HG03139 (cell line): ENCODE results near the gene CIB2.

ENCODE experiments used
- ATAC-seq: cut with Tn5 transposase; IDR thresholded peaks from one replicate; pipeline ENCODE4 v1.9.1; 2021; ENCODE audit not compliant: unreplicated experiment

CIB2 gene

GRCh38 chr15:78087951-78088772 lies 43.1 kb downstream of the CIB2 start:
- peak; percentile 54 for ATAC-seq

DNA sequence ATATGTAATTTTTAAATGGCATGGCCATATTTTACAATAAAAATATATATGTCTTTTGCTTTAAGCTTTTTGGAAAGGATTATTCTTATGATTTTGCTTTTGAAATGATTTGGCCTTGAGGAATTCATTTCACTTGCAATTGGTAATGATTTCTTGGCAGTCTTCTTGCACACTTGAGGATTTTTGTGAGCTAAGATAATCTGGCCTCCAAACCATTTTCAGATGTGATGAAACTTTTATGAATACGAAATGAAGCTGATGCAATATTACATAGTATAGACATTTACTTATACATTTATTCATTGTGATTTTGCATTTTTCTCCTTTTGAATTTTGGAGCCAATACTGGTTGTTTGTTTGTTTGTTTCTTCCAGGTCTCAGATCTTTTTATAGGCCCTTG lies 45.3 kb downstream of the CIB2 start:
- no peak for ATAC-seq

- no peak for ATAC-seq
Measured at GRCh38 chr15:78084449-78084750, 46.8 kb downstream of the CIB2 start.

DNA sequence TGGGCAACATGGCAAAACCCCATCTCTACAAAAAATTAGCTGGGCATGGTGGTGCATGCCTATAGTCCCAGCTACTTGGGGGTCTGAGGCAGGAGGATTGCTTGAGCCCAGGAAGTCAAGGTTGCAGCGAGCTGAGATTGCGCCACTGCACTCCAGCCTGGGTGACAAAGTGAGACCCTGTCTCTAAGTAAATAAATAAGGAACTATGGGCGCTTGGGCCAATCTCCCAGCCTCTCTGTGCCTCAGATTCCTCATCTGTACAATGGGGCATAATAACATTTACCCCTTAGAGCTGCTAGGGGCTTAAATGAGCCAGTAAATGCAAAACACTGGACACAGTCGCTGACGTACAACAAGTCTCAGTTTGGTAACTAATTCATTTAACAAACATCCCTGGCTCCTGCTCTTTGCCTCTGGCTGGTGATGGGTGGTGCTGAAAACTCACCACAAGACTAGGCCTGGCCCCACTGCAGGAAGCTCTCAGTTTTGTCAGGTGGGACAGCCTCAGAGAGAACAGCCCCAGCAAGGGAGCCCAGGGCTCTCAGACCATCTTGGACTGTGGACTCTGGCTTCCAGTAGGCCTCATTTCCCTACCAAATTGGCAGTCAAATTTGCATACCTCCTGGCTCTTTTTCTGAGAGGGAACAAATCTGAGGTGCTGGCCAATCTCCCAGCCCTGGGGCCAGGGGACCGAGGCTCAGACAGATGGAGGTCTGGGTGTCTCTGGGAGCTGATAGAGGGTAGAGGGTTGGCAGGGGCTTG lies 47.4 kb downstream of the CIB2 start:
- ATAC-seq = no peak

DNA sequence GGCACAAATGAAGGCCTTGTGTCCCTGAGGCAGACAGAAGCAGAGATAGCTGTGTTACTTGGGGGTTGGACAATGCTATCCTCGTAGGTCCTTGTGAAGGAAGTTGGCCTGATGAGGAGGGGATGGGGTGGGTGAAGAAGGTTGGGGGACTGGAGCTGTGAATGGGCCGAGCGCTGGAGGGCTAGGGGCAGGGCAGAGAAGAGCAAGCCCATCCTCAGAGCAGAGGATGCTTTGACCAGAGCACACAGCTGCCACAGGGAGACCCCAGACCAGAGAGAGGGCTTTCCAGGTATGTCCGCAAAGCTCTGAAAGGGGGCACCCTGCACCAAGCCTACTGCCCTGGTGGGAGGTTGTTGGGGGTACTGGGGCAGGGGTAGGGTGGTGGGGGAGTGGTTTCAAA lies 48.1 kb downstream of the CIB2 start:
- ATAC-seq = no peak

DNA sequence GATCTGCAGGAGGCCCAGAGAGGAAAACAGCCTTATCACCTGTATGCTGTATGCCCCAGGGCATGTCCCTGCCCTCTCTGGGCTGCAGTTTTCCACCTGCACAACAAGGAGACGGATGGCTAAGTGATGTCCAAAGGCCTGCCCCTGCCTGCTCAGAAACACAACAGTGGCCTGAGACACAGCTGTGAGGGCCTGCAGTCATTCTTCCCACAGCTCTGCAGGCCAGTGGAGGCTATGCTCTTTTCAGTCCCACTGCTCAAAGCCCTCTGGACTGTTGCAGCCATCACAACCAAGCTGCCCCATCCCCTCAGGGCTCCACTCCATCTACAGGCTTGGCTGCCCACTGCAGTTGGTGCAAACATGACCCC lies 48.5 kb downstream of the CIB2 start:
- no peak for ATAC-seq

- ATAC-seq = no peak
Measured at GRCh38 chr15:78082106-78082742, 49.0 kb downstream of the CIB2 start.

GRCh38 chr15:78080088-78080460 lies 51.2 kb downstream of the CIB2 start:
- ATAC-seq = no peak

DNA sequence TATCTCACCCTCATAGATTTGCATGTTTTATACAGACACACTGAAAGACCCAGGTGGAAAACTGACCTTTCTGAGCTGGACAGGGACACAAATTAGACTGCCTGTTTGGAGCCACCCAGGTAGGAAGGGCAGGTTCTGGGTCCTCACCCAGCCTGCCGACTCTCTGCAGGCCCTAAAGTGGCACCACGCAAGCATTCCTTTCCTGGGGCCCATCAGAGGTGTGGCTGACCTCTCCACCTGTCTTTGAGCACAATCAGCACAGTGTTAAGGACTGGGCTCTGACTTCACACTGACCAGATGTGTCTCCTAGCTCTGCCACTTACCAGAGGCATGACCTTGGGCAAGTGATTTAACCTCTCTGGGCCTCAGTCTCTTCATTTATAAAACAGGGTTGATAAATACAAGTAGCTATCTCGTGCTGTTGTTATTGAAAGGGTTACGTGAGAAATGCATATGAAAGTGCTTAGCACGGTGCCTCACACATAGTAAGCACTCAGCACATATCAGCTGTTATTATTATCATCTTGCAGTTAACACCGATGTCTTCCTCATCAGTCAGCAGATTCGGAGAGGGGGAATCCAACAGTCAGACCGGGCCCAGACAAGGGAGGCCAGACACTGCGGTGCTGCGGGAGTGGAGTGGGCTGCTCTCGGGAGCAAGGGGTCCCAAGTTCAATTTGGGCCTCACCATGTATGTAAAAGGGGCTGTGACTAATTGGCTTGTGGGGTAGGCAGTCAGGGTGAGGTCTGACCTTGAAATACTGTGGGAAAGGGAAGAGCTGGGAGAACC lies 51.8 kb downstream of the CIB2 start:
- no peak for ATAC-seq

GRCh38 chr15:78077871-78078210 lies 53.4 kb downstream of the CIB2 start:
- no peak for ATAC-seq

GRCh38 chr15:78077053-78077870 lies 54.0 kb downstream of the CIB2 start, which contains the start of gene TBC1D2B:
TSS of gene TBC1D2B (minus strand) at chr15:78077711. CDS start at chr15:78077652, 59 bp downstream.
- ATAC-seq = peak; percentile 57

GRCh38 chr15:78076231-78077052 lies 54.8 kb downstream of the CIB2 start:
- ATAC-seq = peak; percentile 6

- no peak for ATAC-seq
Measured at GRCh38 chr15:78075490-78076230, 55.6 kb downstream of the CIB2 start.

GRCh38 chr15:78073046-78073787 lies 58.0 kb downstream of the CIB2 start:
- no peak for ATAC-seq

DNA sequence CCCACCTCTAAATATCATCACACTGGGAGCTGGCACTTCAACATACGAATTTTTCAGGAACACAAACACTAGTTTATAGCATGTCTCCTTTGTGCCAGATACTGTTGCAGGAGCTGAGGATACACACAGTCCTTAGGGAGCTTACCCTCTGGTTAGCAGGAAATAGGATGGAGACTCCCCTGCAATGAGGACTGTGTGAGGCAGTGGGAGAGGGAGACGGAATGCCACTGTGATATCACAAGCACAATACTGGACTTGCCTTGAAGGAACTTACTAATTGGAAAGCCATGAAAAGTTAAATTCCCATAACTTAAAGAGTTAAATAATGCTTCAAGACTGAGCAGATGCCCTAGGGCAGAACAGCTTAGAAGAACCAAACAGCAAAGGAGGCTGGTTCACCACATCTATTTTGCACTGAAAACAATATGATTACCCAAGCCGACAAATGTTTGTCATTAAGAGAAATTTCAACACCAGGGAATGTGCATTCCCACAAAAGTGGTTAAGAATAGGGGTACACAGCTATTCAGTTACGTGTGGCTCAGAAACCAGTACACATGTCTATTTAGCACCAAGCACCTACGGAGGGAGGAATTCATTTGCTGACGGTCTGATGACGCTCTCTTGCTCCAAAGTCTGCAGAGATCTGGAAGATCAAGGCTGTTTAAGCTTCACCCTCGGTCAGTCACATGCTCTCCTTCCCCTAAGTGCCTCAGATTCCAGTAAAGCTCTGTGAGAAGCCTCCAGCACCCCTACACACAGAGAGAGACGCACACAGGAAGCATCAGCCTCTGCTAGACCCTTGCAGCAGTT lies 59.0 kb downstream of the CIB2 start:
- no peak for ATAC-seq

GRCh38 chr15:78071383-78071782 lies 59.9 kb downstream of the CIB2 start:
- no peak for ATAC-seq

- no peak for ATAC-seq
Measured at GRCh38 chr15:78070049-78070700, 61.1 kb downstream of the CIB2 start.
